Activated CD4-positive, alpha-beta T cell treated with anti-CD3 and anti-CD28 coated beads, Interleukin-2, amount 50 U/mL, for 48 hours (primary cell): ENCODE results near the gene RNASE13.
A peak's percentile ranks its signal among the peaks of the same experiment; 100 is the strongest.
"Not testable (repeated sequence)": the region's sequence is repeated elsewhere in the genome, so short reads cannot be mapped to it uniquely, and the experiment has no call there.

Source experiments
- DNase-seq, 2 experiments: peaks; one replicate each; pipeline ENCODE4 v3.0.0-alpha.2; 2020

The RNASE13 gene

GRCh38 chr14:21040941-21041340 is 6.3 kb upstream of the RNASE13 start:
- not testable (repeated sequence) for DNase-seq

DNA sequence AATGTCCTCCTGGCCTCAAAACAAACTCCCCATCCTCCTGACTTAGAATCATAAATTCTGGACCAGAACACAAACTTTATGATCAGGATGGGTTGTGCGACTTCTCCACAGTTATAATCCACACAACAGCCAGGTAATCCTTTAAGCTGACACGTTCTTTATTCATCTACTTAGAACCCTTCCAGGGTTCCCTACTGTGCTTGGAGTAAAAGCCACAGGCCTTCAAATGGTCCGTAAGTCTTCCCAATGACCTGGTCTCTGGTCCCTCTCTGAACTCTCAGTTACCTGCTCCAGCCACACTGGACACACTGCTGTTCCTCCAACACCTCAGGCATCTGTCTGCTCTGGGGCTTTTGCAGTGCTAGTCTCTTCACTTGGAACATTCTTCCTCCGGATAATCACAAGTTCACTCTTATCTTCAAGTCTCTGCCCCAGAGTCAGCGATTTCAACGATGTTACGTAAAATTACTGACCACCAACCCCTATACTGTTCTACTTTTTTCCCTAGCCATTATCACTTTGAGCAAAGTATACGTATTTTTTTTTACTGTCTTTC is 5.8 kb upstream of the RNASE13 start:
- no peak for DNase-seq

GRCh38 chr14:21039585-21040369 is 5.2 kb upstream of the RNASE13 start:
- peak in 1 of 2 experiments; percentile 10 for DNase-seq

- DNase-seq: no peak
These were observed 4.1 kb upstream of the RNASE13 start for GRCh38 chr14:21038441-21039422.

DNA sequence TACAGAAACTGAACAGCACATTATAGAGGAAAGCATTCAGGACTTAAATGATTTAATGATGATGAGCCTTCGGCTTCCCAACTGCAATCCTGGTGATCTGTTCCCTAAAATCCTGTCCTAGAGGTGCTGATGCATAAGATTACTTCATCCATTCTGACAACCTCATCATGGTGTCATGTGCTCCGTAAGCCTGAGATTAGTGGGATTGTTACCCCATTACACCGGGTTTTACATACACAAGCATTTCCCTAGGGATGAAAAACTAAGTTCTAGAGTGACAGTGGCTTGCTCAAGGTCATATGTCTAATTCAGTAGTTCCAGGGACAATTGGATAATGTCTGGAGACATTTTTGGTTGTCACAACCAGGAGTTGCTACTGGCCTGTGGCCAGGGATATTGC is 2.5 kb upstream of the RNASE13 start:
- DNase-seq: no peak

- no peak for DNase-seq
These were observed 2.1 kb upstream of the RNASE13 start for GRCh38 chr14:21036751-21037150.

- no peak for DNase-seq
These were observed 1.4 kb downstream of the RNASE13 start for GRCh38 chr14:21033133-21033698.

DNA sequence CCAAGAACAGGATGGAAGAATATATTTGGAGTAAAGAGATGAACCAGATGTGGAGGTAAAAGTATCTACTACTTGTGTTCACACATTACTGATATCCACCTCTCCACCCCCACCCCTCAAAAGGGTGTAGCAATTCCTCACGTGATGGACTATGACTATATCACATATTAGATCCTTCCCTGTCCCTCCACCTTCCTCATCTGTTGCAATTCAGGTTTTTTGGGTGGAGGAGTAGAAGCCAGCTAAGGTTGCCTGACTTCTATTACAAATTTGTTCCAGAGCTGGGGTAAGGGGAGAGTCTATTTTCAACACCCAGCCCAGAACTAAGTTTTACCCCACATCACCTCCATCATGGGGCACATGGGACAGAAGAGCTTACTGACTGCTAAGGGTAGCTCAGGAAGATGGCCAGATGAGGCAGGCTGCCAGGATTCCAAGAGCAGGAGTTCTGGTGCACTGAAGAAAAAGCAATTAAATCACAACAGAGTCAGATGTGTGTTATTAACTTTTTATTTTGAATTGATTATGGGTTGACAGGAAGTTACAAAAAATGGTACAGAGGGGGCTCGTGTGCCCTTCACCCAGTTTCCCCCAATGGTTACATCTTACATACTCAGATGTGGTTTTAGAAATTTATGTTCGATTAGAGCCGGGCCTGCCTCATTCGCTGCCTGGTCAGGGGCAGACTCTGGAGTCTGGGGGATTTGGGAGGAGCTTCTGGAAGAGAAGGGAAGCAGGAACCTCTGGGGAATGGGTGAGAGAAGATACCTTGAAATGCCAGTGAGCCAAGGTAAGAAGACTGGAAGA is 2.1 kb downstream of the RNASE13 start:
- no peak for DNase-seq

DNA sequence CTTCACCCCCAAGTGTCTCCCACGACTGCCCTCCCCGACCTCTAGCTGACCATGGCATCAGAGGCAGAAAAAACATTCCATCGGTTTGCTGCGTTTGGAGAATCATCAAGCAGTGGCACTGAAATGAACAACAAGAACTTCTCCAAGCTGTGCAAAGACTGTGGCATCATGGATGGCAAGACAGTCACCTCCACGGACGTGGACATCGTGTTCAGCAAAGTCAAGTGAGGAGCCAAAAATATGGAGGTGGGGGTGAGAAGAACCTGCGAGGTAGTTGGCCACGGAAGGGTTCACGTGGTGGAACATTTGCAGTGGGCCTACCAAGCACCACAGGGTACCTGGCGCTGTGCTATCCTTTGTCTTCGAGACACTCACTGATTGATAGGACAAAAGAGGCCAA is 4.1 kb downstream of the RNASE13 start:
- DNase-seq: no peak

- DNase-seq: no peak
These were observed 4.7 kb downstream of the RNASE13 start, which contains the start of gene TPPP2 for GRCh38 chr14:21029917-21030316. Gene TPPP2, plus strand, starts transcription at chr14:21030217. Its CDS starts 365 bp downstream, at chr14:21030582.

DNA sequence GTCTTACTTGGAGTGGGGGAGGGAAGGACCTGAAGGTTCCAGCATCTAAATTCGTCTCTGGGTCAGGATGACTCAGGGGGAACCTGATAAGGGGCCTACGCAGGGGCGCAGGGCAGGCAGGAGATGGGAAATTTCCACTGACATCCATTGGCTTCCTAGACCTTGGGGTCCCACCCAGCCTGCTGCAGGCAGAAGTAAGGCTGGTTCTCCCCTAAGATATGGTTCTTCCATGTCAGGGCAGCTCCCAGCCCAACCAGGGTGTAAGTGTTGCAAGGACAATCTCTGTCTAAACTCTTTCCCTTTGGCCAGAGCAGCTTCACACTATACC is 7.7 kb downstream of the RNASE13 start:
- DNase-seq: no peak

DNA sequence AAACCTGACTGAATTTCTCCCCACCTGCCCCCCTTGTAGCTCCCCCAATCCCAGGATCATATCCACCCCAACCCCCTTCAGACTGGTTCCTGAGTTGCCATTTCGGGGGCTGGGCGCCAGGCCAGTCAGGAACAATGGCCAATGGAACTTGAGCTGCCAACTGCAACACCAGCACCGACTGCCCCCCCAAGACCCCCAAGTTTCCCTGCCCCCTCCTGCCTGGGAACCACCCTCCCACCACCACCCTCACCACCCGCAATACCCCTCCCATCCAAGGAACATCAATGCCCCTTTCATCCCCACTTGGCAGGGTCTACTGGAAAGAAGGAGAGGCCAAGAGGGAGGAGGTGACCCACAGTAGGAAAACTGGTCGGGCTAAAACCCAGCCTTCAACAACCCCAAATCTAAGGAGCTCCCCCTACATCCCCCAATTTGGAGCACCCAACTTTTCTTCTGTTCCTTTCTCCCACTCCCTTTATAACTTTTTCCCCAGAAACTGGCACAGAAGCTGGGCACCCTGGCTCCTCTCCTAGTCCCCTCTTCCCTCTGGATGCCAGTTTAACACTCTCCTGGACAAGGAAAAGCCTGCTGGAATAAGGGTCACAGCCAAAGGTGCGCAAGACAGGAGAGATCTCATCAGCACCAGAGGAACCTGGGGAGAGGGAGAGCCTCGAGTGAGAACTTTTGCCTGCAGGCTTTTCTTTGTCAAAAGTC is 8.2 kb downstream of the RNASE13 start:
- DNase-seq: no peak

DNA sequence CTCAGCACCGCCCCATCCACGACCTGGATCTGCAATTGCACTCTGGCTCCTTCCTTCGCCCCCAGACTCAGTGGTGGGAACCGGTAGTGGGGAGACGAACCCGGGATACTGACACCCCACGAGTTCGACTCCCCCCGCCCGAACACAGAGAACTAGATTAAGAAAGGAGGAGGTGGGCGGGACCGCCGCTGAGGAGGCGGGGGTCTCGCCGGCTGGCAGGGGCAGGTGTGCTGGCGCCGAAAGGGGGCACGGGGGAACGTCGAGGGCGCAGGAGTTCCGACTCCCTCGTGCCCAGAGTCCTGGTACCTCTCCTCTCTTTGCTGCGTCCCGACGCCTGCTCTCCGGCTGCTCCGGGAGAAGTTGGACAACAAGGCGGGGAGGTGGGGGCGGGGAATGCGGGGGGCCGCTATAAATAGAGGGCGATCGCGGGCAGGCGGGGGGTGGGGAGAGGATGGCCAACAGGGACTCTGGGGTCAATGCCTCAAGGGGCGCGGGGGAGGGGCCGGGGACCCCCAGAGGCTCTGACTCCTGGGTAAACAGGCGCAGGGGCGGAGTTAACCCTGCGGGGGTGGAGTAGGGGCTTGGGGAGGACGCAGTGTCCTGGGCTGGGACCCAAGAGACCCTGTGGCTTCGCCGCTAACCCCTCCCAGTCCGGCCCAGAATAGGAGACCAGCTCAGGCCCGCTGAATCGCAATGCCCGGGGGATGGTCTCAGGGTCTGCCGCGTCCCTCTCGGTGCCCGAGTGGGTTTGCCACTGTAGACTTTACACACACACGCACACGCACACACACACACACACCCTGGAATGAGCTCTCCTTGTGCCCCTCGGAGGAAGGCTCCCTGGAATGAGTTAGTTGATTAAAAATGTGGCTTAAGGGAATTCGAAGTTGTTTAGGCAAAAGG is 9.0 kb downstream of the RNASE13 start:
- peak; percentile 14 for DNase-seq

DNA sequence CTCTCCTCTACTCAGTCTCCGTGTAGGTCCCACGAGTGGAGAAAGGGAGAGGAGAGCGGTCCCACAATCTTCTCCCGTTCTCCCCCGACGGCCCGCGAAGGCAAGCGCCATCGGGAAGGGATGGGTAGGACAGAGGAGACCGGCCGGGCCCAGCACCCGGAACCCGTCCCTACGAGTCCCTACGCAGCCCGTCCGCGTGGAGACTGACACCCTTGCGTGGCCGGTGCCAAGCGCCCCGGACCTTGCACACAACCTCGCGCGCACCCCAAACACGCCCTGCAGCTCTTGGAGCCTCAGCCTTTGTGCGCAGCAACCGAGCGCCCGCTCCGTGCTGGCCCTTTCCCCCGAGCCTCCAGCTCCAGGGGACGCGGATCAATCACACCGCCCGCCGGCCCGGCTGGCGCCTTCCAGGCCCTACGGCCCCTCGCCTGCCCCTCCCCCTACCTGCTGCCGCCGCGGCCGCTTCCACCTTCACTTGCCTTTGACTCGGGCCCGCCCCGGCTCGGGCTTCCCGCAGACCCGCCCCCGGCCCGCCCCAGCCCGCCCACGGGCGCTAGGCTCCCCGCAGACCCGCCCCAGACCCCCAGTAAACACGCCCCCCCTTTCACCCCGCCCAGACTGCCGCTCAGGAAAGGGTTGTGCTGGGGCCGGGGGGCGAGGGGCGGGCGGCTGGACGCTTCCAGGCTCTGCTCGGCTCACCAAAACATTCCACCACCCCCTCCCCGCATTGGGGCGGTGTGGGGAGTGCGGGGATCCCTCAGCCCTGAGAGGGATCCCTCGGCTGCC is 9.8 kb downstream of the RNASE13 start, which contains the start of gene NDRG2:
NDRG2 (minus strand) TSS at position 477 of the 786 bp plus-strand sequence. CDS start 1,746 bp downstream, outside the sequence.
- DNase-seq: peak; percentile 65 to 67

GRCh38 chr14:21023817-21024584 is 10.6 kb downstream of the RNASE13 start:
- DNase-seq: peak in 1 of 2 experiments; percentile 24

DNA sequence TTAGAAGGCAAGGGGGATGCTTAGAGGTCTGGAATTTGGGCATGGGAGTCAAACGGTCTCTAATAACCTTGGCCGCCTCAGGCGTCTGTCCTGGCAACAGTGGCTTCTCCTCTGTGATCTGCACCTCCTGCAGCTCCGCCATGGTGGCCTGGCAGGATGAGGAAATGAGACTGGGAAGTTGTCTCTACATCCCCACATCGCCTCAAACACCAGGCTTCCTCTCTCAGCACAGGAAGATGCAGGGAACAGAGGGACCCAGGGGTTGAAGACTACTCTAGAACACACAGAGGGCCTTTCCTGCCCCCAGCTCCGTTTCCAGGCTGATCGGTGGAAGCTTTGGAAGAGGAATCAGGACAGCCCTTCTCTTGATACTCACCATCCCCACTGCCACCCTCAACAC is 11.4 kb downstream of the RNASE13 start:
- DNase-seq: no peak

GRCh38 chr14:21022686-21023085 is 11.9 kb downstream of the RNASE13 start:
- DNase-seq: no peak

- no peak for DNase-seq
These were observed 13.5 kb downstream of the RNASE13 start for GRCh38 chr14:21020977-21021545.
